ENCODE data around the gene SP100. TPM values are rescaled to one million over a fixed set of nuclear protein-coding genes. Genes with fewer than 3 reads are reported as not detected.

The SP100 gene
- total and polyA plus RNA-seq, 2 of the 4 experiments (the other 2 are of a cell fraction): 50.6 to 69.0 TPM

DNA sequence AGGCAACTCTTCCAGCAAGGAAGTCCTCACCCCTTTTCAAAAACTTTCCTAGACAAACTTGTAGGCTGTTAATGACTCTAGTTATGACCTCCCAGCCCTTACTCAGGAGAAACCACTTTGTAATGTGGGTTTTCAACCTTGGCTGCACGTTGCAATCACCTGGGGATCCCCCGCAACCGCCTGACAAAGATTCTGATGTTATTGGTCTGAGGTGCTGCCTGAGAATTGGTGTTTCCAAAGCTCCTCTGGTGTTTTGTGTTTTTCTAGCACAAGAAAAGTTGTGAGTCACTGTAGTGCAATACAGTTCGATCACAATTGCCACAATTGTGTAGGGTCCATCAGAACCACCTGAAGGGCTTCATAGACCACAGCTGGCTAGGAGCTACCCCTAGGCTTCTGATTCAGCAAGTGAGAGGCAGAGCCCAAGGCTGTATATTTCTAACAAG, 121.6 kb downstream of the SP100 start:
- Histone ChIP-seq H4K8ac (ENCODE audit: low read depth in 2 of 2, low read length in 2 of 2) (no peak overlapping the region), H2BK5ac (ENCODE audit: low read depth, low read length, poor library complexity, severe bottlenecking) (no peak overlapping the region), H3K56ac (ENCODE audit: extremely low read depth, insufficient read depth, low read length) (no peak overlapping the region), H3K36me3 (ENCODE audit: control insufficient read depth, insufficient read depth, low read length) (no peaks in the 10 kb centered on the region), H2AK9ac (replicated peaks; ENCODE audit: low read depth, low read length, poor library complexity) (no peak overlapping the region), H4K91ac (ENCODE audit: insufficient read depth, low read depth, low read length) (no peak overlapping the region), H3K4me3 (ENCODE audit: insufficient read depth, low read depth, low read length) (no peak overlapping the region), H4K20me1 (ENCODE audit: insufficient read depth, low read length) (no peaks in the 10 kb centered on the region), H2AK5ac (ENCODE audit: low read depth, low read length) (no peak overlapping the region), H3K9ac (ENCODE audit: low read depth, low read length) (no peak overlapping the region), H3K27me3 (ENCODE audit: control insufficient read depth, insufficient read depth, low read length) (no peaks in the 10 kb centered on the region), H3K79me1 (ENCODE audit: low read depth in 1 of 2, low read length in 2 of 2) (no peaks in the 10 kb centered on the region), H3K18ac (ENCODE audit: low read depth, low read length) (no peak overlapping the region), H3K23ac (ENCODE audit: low read depth, low read length) (no peak overlapping the region), H2BK15ac (ENCODE audit: low read depth, low read length) (no peak overlapping the region), H3K4me1 (ENCODE audit: control insufficient read depth, insufficient read depth, low read length) (no peaks in the 10 kb centered on the region), H3K9me1 (ENCODE audit: insufficient read depth, low read length) (no peaks in the 10 kb centered on the region), H2BK20ac (ENCODE audit: low read depth, low read length) (no peak overlapping the region), H3K9me3 (ENCODE audit: control insufficient read depth, insufficient read depth, low read length) (no peaks in the 10 kb centered on the region), H2BK120ac (ENCODE audit: low read depth, low read length) (no peak overlapping the region), H3K14ac (replicated peaks; ENCODE audit: low read depth, low read length) (no peak overlapping the region), H3K4me2 (ENCODE audit: low read depth, low read length) (no peak overlapping the region), H2AFZ (replicated peaks; ENCODE audit: low read length, poor library complexity) (no peak overlapping the region), H3K27ac (ENCODE audit: insufficient read depth, low read length) (no peak overlapping the region), H4K5ac (ENCODE audit: low read depth, low read length) (no peak overlapping the region), H3K4ac (ENCODE audit: low read depth, low read length) (no peak overlapping the region)
- no peak for ATAC-seq (ENCODE audit: low read depth)
- no TSS peak for BruUV-seq (replicated peaks)
- WGBS, 2 experiments (ENCODE audit: extremely low coverage in 2 of 2, insufficient read length in 1 of 2): no CpG with 5 or more reads among the region's 4 CpGs
- dilution Hi-C loops (cut with HindIII; ENCODE audit: low sequenced_read_pairs, unreplicated experiment): no loop called here
- ChIA-PET CTCF (interaction anchor here (0.6 kb wide), 1 partner anchor 1315 kb away, joined by 3 read pairs; no protein-coding TSS in a partner anchor), POLR2A (ENCODE audit: unreplicated experiment) (no interaction called here)
- intact Hi-C loops (cut with micrococcal nuclease): no loop called here
- TF ChIP-seq BHLHE40 (IDR thresholded peaks at IDR 0.05; ENCODE audit: low read depth, low read length) (no peak), SMC3 (IDR thresholded peaks at IDR 0.05; ENCODE audit: low read depth, low read length) (no peak), NFE2L2 (IDR thresholded peaks at IDR 0.05; ENCODE audit: low read depth, low read length) (no peak), RCOR1 (IDR thresholded peaks at IDR 0.05; ENCODE audit: insufficient replicate concordance, low read length) (no peak), RFX5 (IDR thresholded peaks at IDR 0.05; ENCODE audit: low read depth, low read length) (no peak), MXI1 (IDR thresholded peaks at IDR 0.05; ENCODE audit: borderline replicate concordance, low read depth, low read length) (no peak), CHD1 (IDR thresholded peaks at IDR 0.05; ENCODE audit: low read depth, low read length) (no peak), FOS (IDR thresholded peaks at IDR 0.05; ENCODE audit: low read depth, low read length) (no peak), POLR2A (IDR thresholded peaks at IDR 0.05; ENCODE audit: low read depth, low read length) (no peak), MAZ (IDR thresholded peaks at IDR 0.05; ENCODE audit: borderline replicate concordance, low read depth, low read length) (no peak), MAFK (IDR thresholded peaks at IDR 0.05; ENCODE audit: low read depth, low read length) (no peak), CEBPB (IDR thresholded peaks at IDR 0.05; ENCODE audit: low read depth, low read length) (no peak), RAD21 (IDR thresholded peaks at IDR 0.05; ENCODE audit: low read length) (no peak)
- TF ChIP-seq, protein P1, sequence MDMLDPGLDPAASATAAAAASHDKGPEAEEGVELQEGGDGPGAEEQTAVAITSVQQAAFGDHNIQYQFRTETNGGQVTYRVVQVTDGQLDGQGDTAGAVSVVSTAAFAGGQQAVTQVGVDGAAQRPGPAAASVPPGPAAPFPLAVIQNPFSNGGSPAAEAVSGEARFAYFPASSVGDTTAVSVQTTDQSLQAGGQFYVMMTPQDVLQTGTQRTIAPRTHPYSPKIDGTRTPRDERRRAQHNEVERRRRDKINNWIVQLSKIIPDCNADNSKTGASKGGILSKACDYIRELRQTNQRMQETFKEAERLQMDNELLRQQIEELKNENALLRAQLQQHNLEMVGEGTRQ (IDR thresholded peaks at IDR 0.05; ENCODE audit: low read depth, low read length): no peak
- TF ChIP-seq, protein P2, sequence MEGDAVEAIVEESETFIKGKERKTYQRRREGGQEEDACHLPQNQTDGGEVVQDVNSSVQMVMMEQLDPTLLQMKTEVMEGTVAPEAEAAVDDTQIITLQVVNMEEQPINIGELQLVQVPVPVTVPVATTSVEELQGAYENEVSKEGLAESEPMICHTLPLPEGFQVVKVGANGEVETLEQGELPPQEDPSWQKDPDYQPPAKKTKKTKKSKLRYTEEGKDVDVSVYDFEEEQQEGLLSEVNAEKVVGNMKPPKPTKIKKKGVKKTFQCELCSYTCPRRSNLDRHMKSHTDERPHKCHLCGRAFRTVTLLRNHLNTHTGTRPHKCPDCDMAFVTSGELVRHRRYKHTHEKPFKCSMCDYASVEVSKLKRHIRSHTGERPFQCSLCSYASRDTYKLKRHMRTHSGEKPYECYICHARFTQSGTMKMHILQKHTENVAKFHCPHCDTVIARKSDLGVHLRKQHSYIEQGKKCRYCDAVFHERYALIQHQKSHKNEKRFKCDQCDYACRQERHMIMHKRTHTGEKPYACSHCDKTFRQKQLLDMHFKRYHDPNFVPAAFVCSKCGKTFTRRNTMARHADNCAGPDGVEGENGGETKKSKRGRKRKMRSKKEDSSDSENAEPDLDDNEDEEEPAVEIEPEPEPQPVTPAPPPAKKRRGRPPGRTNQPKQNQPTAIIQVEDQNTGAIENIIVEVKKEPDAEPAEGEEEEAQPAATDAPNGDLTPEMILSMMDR (conservative IDR thresholded peaks at IDR 0.05; ENCODE audit: low read depth, low read length): no peak
- TF ChIP-seq, protein P3, sequence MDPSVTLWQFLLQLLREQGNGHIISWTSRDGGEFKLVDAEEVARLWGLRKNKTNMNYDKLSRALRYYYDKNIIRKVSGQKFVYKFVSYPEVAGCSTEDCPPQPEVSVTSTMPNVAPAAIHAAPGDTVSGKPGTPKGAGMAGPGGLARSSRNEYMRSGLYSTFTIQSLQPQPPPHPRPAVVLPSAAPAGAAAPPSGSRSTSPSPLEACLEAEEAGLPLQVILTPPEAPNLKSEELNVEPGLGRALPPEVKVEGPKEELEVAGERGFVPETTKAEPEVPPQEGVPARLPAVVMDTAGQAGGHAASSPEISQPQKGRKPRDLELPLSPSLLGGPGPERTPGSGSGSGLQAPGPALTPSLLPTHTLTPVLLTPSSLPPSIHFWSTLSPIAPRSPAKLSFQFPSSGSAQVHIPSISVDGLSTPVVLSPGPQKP (IDR thresholded peaks at IDR 0.05; ENCODE audit: borderline replicate concordance, low read depth, low read length): no peak
- DNase-seq: no peak
- in situ Hi-C loops (cut with MboI; ENCODE audit: low sequenced_read_pairs): no loop called here
